ENCODE results near the gene LY6G5B. TPM values are rescaled to one million over a fixed set of nuclear protein-coding genes. Genes with fewer than 3 reads are reported as not detected.
A peak's percentile ranks its signal among the peaks of the same experiment; 100 is the strongest.

LY6G5B gene
- total and polyA plus RNA-seq, 7 donors, result 0.60 to 10.0 (median 6.5) TPM; not detected in 1

- Histone ChIP-seq H3K36me3 (peaks cover 44 to 56% (median 50%) of the 10 kb centered on the region in 4 donors), H3K4me1 (peaks cover 0 to 53% (median 40%) of the 10 kb centered on the region in 4 donors), H3K9me3 (no peaks in the 10 kb centered on the region), H3K27ac (peak overlapping the region; percentile 95 to 98 (median 98)), H3K4me3 (peak overlapping the region; percentile 81 to 96 (median 88)), H3K27me3 (no peaks in the 10 kb centered on the region)
- TF ChIP-seq CTCF (IDR thresholded peaks at IDR 0.05) (no peak), POLR2AphosphoS5 (IDR thresholded peaks at IDR 0.05) (no peak), EP300 (IDR thresholded peaks at IDR 0.05) (no peak), POLR2A (IDR thresholded peaks at IDR 0.05) (no peak)
- DNase-seq, result no peak
- intact Hi-C loops (cut with DNase I), result loop anchor here (5.0 to 10.0 kb wide), 2 partner anchors 511 to 1608 kb away; partner anchors contain the start of genes AGPAT1, B3GALT4, RNF5 and RPS18
- WGBS, 2 donors, result 2 to 4% methylated on average over 15 of the region's 15 CpGs
Observed at GRCh38 chr6:31666337-31666965, 3.3 kb upstream of the LY6G5B start.

GRCh38 chr6:31676322-31676903 is 6.6 kb downstream of the LY6G5B start:
- Histone ChIP-seq H3K4me3 (no peak overlapping the region), H3K36me3 (peaks cover 0 to 23% (median 15%) of the 10 kb centered on the region in 4 donors), H3K27ac (no peak overlapping the region), H3K9me3 (no peaks in the 10 kb centered on the region), H3K4me1 (peaks cover 0 to 15% (median 9%) of the 10 kb centered on the region in 4 donors), H3K27me3 (no peaks in the 10 kb centered on the region)
- DNase-seq, result no peak
- TF ChIP-seq EP300 (IDR thresholded peaks at IDR 0.05) (no peak), CTCF (IDR thresholded peaks at IDR 0.05) (no peak), POLR2A (IDR thresholded peaks at IDR 0.05) (no peak), POLR2AphosphoS5 (IDR thresholded peaks at IDR 0.05) (no peak)
- intact Hi-C loops (cut with DNase I), result no loop called here
- 76 to 84% methylated on average over 4 of the region's 4 CpGs for WGBS, 2 donors

GRCh38 chr6:31676904-31677303 is 7.1 kb downstream of the LY6G5B start:
- 88 to 91% methylated on average over 6 of the region's 6 CpGs for WGBS, 2 donors
- peaks cover 0 to 19% (median 13%) of the 10 kb centered on the region in 4 donors for H3K4me1 ChIP-seq
- H3K27me3 ChIP-seq, result no peaks in the 10 kb centered on the region
- DNase-seq, result no peak
- no peaks in the 10 kb centered on the region for H3K9me3 ChIP-seq
- no peak overlapping the region for H3K27ac ChIP-seq
- H3K4me3 ChIP-seq, result no peak overlapping the region
- intact Hi-C loops (cut with DNase I), result no loop called here
- no peak for TF ChIP-seq EP300 (IDR thresholded peaks at IDR 0.05)
- TF ChIP-seq POLR2A (IDR thresholded peaks at IDR 0.05), result no peak
- TF ChIP-seq POLR2AphosphoS5 (IDR thresholded peaks at IDR 0.05), result no peak
- TF ChIP-seq CTCF (IDR thresholded peaks at IDR 0.05), result no peak
- peaks cover 0 to 18% (median 10%) of the 10 kb centered on the region in 4 donors for H3K36me3 ChIP-seq

- no peak for DNase-seq
- H3K27me3 ChIP-seq, result no peaks in the 10 kb centered on the region
- no peaks in the 10 kb centered on the region for H3K9me3 ChIP-seq
- H3K4me3 ChIP-seq, result no peak overlapping the region
- no peak for TF ChIP-seq POLR2A (IDR thresholded peaks at IDR 0.05)
- TF ChIP-seq POLR2AphosphoS5 (IDR thresholded peaks at IDR 0.05), result no peak
- TF ChIP-seq EP300 (IDR thresholded peaks at IDR 0.05), result no peak
- no peak for TF ChIP-seq CTCF (IDR thresholded peaks at IDR 0.05)
- 80 to 83% methylated on average over 8 of the region's 8 CpGs for WGBS, 2 donors
- no peak overlapping the region for H3K27ac ChIP-seq
- H3K4me1 ChIP-seq, result peaks cover 0 to 19% (median 13%) of the 10 kb centered on the region in 4 donors
- peaks cover 0 to 9% (median 2%) of the 10 kb centered on the region in 4 donors for H3K36me3 ChIP-seq
- intact Hi-C loops (cut with DNase I), result no loop called here
Observed at GRCh38 chr6:31677955-31678354, 8.2 kb downstream of the LY6G5B start.

All from sigmoid colon (tissue), 7 donors.